Brain pericyte (primary cell): ENCODE results near the gene MYRFL.
A peak's percentile ranks its signal among the peaks of the same experiment; 100 is the strongest.

Experiments used
- DNase-seq: peaks from one replicate; pipeline ENCODE4 v3.0.0-alpha.2; 2012; ENCODE audit warnings: low read depth, low spot score

MYRFL gene

GRCh38 chr12:69896653-69897381, 71.8 kb downstream of the MYRFL start:
- DNase-seq: no peak

GRCh38 chr12:69897744-69898143, 72.7 kb downstream of the MYRFL start:
- DNase-seq: peak; percentile 84

- no peak for DNase-seq
Measured at GRCh38 chr12:69898236-69898635, 73.2 kb downstream of the MYRFL start.

GRCh38 chr12:69900720-69901131, 75.7 kb downstream of the MYRFL start:
- no peak for DNase-seq

GRCh38 chr12:69901221-69901905, 76.3 kb downstream of the MYRFL start:
- DNase-seq: no peak

- DNase-seq: no peak
Measured at GRCh38 chr12:69903548-69903947, 78.5 kb downstream of the MYRFL start.

GRCh38 chr12:69904777-69905176, 79.8 kb downstream of the MYRFL start:
- DNase-seq: no peak

GRCh38 chr12:69905801-69906200, 80.8 kb downstream of the MYRFL start:
- DNase-seq: no peak

- no peak for DNase-seq
Measured at GRCh38 chr12:69906411-69907216, 81.6 kb downstream of the MYRFL start.

- no peak for DNase-seq
Measured at GRCh38 chr12:69908203-69908602, 83.2 kb downstream of the MYRFL start.

GRCh38 chr12:69910694-69911093, 85.7 kb downstream of the MYRFL start:
- DNase-seq: no peak

GRCh38 chr12:69913526-69913925, 88.5 kb downstream of the MYRFL start:
- no peak for DNase-seq

- no peak for DNase-seq
Measured at GRCh38 chr12:69915964-69916363, 90.9 kb downstream of the MYRFL start.

GRCh38 chr12:69916544-69917235, 91.7 kb downstream of the MYRFL start:
- no peak for DNase-seq

GRCh38 chr12:69918287-69918686, 93.3 kb downstream of the MYRFL start:
- no peak for DNase-seq

- no peak for DNase-seq
Measured at GRCh38 chr12:69919495-69919894, 94.5 kb downstream of the MYRFL start.

GRCh38 chr12:69921831-69922230, 96.8 kb downstream of the MYRFL start:
- DNase-seq: no peak

- DNase-seq: no peak
Measured at GRCh38 chr12:69922999-69923398, 98.0 kb downstream of the MYRFL start.

GRCh38 chr12:69925291-69925690, 100.3 kb downstream of the MYRFL start:
- DNase-seq: no peak

- DNase-seq: no peak
Measured at GRCh38 chr12:69927164-69927563, 102.1 kb downstream of the MYRFL start.

GRCh38 chr12:69929125-69929524, 104.1 kb downstream of the MYRFL start:
- DNase-seq: no peak

GRCh38 chr12:69929531-69929930, 104.5 kb downstream of the MYRFL start:
- no peak for DNase-seq
